Right lung (tissue), 5 donors: ENCODE results near the gene SSTR5. TPM values are rescaled to one million over a fixed set of nuclear protein-coding genes. Genes with fewer than 3 reads are reported as not detected.
"Not testable (repeated sequence)": the region's sequence is repeated elsewhere in the genome, so short reads cannot be mapped to it uniquely, and the experiment has no call there.

Experiments used
- DNase-seq, 2 donors: peaks; one replicate each; pipeline ENCODE4 v3.0.0-alpha.2; 2013
- polyA plus RNA-seq, 5 donors: library from polyadenylated mRNA; unstranded; fragments of 120-200 nt; gene quantifications; one replicate each; pipeline versions ENCODE4 v1.2.1 to v1.2.3, GENCODE V29; 2013; ENCODE audit warnings: inconsistent platforms in 1 of 5, low replicate concordance in 1 of 5; ENCODE audit not compliant: insufficient read length in 5 of 5, insufficient read depth in 1 of 5

The SSTR5 gene
- polyA plus RNA-seq, 5 donors, result 0.08 TPM; not detected in 4

- DNase-seq, result no peak
These were observed 18.4 kb downstream of the SSTR5 start for GRCh38 chr16:1090620-1091587.

GRCh38 chr16:1091992-1092552, 19.5 kb downstream of the SSTR5 start:
- DNase-seq, result no peak

DNA sequence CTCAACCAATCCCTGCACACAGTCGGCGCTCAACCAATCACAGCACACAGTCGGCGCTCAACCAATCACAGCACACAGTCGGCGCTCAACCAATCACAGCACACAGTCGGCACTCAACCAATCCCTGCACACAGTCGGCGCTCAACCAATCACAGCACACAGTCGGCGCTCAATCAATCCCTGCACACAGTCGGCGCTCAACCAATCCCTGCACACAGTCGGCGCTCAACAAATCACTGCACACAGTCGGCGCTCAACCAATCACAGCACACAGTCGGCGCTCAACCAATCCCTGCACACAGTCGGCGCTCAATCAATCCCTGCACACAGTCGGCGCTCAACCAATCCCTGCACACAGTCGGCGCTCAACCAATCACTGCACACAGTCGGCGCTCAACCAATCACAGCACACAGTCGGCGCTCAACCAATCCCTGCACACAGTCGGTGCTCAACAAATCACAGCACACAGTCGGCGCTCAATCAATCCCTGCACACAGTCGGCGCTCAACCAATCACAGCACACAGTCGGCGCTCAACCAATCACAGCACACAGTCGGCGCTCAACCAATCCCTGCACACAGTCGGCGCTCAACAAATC, 20.2 kb downstream of the SSTR5 start:
- not testable (repeated sequence) for DNase-seq

DNA sequence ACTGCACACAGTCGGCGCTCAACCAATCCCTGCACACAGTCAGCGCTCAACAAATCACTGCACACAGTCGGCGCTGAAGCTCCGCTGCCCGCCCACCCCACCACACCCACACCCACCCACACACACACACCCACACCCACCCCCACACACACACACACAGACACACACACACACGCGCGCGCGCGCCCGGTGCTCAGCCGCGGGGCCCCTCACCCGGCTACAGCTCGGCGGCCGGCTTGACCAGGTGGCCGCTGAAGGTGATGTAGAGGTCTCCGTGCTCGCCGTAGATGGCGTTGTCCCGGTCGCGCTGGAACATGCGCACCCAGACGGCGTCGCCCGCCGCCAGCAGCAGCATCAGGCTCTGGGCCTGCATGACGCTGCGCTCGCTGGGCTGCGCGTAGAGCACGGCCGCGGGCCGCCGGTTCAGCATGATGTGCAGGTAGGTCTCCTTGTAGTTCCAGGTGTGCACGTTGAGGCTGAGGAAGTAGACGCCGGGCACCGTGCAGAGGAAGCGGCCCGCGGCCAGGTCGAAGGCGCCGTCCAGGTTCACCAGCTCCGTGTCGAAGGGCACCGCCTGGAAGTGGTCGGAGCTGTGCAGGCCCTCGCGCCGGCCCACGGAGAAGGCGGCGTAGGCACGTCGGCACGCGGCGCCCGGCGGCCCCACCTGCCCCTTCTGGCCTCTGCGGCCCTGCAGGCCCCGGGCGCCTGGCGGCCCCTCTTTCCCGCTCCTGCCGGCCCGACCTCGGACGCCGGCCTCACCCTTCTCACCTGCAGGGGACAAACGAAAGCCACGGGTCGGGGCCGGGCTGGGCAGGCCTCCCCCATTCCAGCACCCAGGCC, 21.0 kb downstream of the SSTR5 start:
- DNase-seq, result no peak

DNA sequence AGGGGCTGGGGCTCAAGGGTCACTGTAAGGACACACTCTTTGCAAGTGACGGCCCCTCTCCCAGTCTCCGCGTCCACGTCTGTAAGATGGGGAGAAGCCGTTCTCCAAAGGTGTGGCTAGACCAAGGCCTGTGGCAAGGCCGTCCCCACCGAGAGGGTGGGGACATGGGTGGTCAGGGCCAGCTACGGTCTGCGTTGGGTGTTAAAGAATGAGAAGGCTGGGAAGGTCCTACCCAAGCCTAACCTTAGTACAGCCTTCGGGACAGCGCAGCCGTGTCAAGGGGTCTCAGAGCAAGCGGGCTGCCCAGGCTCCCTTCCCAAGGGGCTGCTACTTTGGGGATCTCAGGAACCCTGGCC, 21.6 kb downstream of the SSTR5 start:
- no peak for DNase-seq

DNA sequence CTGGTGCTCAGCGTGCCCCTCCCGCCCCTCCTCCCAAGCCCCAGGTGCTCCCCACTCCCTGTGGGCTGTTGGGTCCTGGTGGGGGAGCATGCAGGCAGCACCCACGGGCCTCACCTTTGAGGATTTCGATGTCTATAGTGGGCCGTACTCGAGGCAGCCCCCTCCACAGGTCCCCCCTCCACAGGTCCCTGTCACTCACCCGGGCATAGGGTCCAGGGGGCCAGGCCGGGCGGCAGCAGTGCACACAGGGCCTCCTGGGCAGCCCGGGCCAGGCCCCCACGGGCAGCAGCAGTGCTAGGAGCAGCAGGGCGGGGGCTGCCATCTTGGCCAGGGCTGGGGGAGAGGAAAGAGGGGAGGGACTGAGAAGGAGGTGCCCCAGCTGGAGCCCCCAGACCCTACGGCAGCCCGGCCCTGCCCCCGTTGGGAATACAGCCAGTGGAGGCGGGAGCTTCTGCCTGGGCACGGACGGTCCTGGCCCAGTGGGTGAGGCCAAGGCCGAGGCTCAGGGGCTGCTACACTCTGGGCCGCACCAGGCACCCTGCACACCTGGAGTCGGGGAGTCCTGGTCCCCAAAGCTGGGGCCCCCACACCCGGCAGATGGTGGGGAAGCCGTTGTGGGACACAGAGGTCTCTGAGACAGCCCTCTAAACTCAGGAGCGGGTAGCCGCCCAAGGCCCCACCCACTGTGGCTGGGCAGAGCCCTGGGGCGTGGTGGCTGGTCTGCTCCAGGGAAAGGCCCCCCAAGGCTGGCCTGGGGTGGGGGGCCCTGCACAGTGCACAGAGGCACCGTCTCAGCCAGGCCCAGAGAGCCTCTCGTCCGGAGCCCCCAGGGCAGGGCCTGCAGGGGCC, 22.3 kb downstream of the SSTR5 start:
- no peak for DNase-seq

GRCh38 chr16:1095450-1096168, 23.1 kb downstream of the SSTR5 start:
- DNase-seq, result no peak

GRCh38 chr16:1096169-1097082, 23.9 kb downstream of the SSTR5 start, which contains the start of gene C1QTNF8:
Gene C1QTNF8, minus strand, starts transcription at chr16:1096244. Its CDS starts 1,322 bp downstream, at chr16:1094922.
- DNase-seq, result no peak

GRCh38 chr16:1097156-1097555, 24.6 kb downstream of the SSTR5 start:
- DNase-seq, result no peak

DNA sequence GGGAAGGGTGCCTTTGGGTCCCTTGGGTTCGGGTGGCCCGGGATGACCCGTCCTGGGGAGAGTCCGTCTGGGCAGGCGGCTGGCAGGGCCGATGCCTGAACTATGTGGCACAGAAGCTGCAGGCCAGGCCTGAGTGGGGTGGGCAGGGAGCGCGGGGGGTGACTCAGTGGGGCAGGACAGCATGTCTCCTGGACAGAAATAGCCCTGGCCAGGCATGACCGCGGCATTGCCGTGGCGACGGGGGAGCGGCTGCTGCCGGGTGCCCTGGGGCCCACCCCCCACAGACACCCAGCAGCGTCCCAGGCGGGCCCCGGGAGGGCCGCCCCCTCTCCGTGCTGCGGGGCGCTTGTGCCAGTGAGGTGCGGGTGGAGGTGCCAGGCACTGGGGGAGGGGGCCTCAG, 25.3 kb downstream of the SSTR5 start:
- DNase-seq, result no peak

DNA sequence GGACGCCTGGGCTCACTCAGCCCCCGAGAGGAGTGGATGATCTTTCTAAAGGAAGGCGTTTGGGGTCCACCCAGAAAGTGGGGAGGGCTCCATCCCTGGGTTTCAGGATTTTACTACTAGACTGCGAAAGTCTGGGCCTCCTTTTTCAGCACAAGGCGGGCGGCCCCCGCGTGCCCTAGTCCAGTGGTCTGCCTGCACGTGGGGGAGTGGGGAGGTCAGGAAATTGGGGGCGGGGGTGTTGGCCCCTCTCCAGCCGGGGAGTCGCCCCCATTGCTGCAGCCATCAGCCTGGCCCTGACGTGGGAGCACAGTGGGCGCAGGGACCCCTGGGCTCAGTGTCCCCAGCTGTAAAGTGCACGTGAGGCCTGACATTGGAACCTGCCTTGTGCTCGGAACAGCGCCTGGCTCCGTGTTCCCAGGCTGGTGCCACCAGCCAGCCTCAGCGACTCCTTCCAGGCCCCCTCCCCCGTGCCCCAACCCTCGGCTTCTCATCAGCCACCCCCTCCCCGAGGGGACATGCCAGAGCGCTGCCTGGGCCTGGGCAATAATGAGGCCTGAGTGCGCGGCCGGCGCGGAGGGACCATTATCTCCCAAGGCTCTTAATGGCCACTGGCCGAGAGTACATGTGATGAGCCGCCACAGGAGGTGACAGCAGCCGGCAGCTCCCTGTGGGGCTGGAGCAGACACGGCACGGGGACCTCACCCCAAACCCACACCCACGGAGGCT, 25.9 kb downstream of the SSTR5 start:
- DNase-seq, result no peak

DNA sequence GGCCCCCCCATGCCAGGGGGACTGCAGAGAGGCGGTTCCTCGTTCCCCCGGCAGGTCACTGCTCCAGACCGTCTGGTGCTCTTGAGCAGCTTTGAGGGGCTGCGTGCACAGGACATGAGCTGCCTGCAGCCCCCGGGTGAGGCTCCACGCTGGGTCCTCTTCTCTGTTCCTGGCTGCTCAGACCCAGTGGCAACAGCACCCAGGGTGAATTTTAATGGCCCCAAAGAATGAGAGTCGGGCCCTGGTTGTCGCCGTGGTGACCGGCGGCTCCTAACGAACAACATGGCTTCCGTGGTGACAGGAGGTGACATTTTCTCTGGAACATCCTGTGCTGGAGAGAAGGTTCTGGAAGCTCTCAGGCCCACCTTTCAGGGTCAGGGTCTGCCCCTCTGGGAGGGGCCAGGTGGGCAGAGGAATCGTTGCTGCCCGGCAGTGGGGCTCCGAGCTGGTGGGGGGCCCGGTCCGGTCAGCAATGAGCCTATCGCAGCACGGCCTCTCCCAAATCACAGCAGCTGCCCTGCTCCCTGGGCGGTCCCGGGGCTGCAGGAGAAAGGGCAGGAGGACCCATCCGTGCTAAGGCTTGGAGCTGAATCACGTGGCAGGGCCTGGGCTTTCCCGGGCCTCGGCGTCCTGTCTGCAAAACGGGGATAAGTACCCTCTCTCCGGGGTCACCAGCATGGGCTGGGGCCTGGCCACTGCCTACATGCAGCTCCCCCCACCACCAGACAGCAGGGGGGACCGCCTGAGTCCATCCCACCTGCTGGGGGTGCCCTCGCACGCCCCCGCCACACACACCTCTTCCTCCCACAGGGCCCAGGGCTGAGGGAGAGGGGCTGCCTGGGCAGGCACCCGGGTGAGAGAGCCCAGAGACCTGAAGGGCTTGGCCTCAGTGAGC, 26.9 kb downstream of the SSTR5 start:
- no peak for DNase-seq

DNA sequence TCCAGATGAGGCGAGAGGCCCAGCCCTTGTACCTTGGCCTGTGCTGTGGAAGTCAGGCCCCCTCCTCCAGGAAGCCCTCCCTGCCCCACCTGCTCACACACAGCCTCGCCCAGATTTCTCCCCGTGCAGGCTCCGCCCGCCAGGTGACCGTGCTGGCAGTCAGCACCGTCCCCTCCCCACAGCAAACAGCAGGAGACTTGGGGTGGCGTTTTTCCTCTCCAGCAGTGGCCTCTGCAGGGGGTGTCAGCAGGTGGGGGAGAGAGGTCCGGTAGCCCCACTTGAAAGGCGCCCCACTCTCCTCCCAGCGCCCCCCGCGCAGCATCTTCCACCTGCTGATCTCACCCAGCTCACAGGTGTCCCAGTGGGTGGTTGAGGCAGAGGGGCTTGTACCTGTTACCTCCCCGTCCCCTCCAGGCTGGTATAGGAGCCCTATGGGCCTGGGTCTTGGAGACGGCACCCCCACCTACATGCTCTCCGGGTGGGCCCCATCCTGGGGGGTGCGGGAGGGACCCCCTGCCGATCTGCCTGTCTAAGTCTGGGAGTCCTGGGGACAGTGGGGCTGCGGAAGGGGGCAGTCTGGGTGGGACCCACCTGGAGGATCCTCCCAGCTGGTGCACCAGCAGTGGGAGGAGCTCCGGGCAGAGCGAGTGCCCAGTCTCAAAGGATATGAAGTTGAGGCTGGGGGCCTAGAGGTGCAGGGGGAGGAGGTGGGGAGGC, 27.7 kb downstream of the SSTR5 start:
- no peak for DNase-seq

- no peak for DNase-seq
These were observed 28.6 kb downstream of the SSTR5 start for GRCh38 chr16:1101133-1101532.

DNA sequence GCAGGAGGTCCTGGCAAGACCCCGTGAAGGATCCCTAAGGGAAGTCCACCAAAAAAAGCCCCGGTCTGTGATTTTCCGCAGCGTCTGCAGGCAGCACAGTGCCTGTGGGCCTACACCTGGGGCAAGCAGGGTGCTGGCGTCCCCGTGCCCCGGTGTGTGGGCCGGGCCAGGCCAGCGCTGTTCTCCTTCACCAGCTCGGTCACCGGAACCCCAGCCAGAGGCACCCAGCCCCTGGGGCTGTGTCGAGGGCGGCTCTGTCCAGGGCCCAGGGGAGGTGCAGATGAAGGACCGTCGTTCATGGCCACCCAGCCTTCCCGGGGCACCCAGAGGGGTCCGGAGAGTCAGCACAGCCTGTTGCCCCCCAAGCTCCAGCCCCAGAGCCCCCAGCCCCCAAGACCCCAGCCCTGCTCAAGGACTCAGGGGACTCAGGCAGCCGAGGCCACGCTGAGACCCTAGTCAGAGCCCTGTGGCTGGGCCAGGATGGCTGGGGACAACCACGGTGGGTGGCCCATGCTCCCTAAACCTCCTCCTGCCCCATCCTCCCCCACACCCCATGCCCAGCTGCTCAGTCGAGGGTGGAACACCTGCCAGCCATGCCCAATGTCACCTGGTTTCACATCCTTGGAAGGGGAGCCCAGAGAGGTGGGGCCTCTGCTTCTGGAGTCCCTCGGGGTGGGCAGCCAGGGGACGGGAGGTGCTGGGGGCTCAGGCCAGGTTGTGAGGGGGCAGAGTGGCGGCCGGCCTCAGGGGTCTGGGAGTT, 29.2 kb downstream of the SSTR5 start:
- no peak for DNase-seq

- DNase-seq, result no peak
These were observed 29.8 kb downstream of the SSTR5 start for GRCh38 chr16:1102333-1102700.
